Measurements from ENCODE around the gene AUH. TPM values are rescaled to one million over a fixed set of nuclear protein-coding genes. Genes with fewer than 3 reads are reported as not detected.

The AUH gene
- total and polyA plus RNA-seq, 9 of the 15 experiments (the other 6 are each of a cell fraction or from before 2014, with no cell fraction given) = 3.4 to 29.0 (median 10.1) TPM

DNA sequence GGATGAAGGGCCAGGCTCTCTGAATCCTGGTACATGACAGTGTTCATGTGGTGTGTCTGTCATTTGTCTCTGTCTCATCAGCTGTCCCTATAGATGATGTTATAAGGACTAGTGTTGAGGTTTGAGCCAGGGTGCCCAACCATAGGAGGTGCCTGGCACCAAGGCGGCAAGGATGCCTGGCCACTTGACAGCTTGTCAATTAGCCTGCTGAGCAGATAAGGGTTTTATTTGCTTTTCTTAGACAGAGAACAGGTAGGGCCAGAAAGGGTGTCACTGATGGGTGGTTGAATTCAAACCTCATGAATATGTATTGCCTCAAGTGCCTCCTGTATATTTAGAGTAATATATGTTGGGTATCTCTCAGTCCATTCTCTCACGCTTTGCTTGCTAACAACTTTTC lies 30.1 kb upstream of the AUH start:
- intact Hi-C loops (cut with micrococcal nuclease) = no loop called here
- POLR2A ChIA-PET = no interaction called here
- Histone ChIP-seq H3K27me3 (ENCODE audit: control insufficient read depth in 2 of 2, insufficient read depth in 2 of 2, low read length in 2 of 2) (no peaks in the 10 kb centered on the region), H3K9me3 (replicated peaks; ENCODE audit: control insufficient read depth, insufficient read depth, low read depth, low read length) (no peaks in the 10 kb centered on the region), H4K20me1 (replicated peaks; ENCODE audit: control insufficient read depth, insufficient read depth, low read length) (no peaks in the 10 kb centered on the region), H3K79me2 (ENCODE audit: control insufficient read depth, insufficient read depth, low read length) (no peaks in the 10 kb centered on the region), H3K4me3 (no peak overlapping the region), H3K36me3 (ENCODE audit: control insufficient read depth, insufficient read depth, low read length) (no peaks in the 10 kb centered on the region), H3K4me1 (replicated peaks in 1 of 2; ENCODE audit: control insufficient read depth in 2 of 2, insufficient read depth in 2 of 2, low read length in 2 of 2) (no peaks in the 10 kb centered on the region), H3K4me2 (ENCODE audit: insufficient read depth, low read length) (no peak overlapping the region), H3K9me1 (ENCODE audit: control insufficient read depth, insufficient read depth, low read length) (no peaks in the 10 kb centered on the region), H3K27ac (ENCODE audit: extremely low read depth, low read depth, low read length) (no peak overlapping the region), H3K9ac (ENCODE audit: insufficient read depth in 1 of 2, low read depth in 2 of 2, low read length in 2 of 2) (no peak overlapping the region), H2AFZ (ENCODE audit: low read depth, low read length) (no peak overlapping the region)
- ATAC-seq (no peak), FAIRE-seq (no peak), DNase-seq (ENCODE audit: extremely low read depth in 1 of 4, low spot score in 3 of 4) (no peak)
- BruUV-seq (replicated peaks) = no TSS peak
- in situ Hi-C loops (cut with MboI) = no loop called here
- WGBS (ENCODE audit: insufficient coverage, low coverage, missing lambda C conversion rate) = 74% methylated on average over 2 of the region's 2 CpGs
- CTCF ChIA-PET (ENCODE audit: low intra/inter-chr PET ratio) = no interaction called here
- TF ChIP-seq ZNF175 (CRISPR knock-in tag; IDR thresholded peaks at IDR 0.05; ENCODE audit: low read depth) = no peak
- no peak for TF ChIP-seq GATA2 (CRISPR knock-in tag; IDR thresholded peaks at IDR 0.05)
- no peak for TF ChIP-seq PATZ1 (CRISPR knock-in tag; IDR thresholded peaks at IDR 0.05; ENCODE audit: borderline replicate concordance)
- no peak for TF ChIP-seq CCNT2 (IDR thresholded peaks at IDR 0.05; ENCODE audit: borderline replicate concordance, extremely low read depth, insufficient read length, low read depth, low read length)
- TF ChIP-seq, protein P1, sequence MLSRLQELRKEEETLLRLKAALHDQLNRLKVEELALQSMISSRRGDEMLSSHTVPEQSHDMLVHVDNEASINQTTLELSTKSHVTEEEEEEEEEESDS (CRISPR knock-in tag; IDR thresholded peaks at IDR 0.05) = no peak
- no peak for TF ChIP-seq ATF1 (CRISPR knock-in tag; IDR thresholded peaks at IDR 0.05)
- no peak for TF ChIP-seq ATF1 (tag; IDR thresholded peaks at IDR 0.05)
- no peak for TF ChIP-seq ZNF165 (CRISPR knock-in tag; IDR thresholded peaks at IDR 0.05; ENCODE audit: borderline replicate concordance)
- TF ChIP-seq E2F6 (IDR thresholded peaks at IDR 0.05; ENCODE audit: borderline replicate concordance in 1 of 2, extremely low read depth in 1 of 2, insufficient read depth in 1 of 2, insufficient read length in 1 of 2, low read depth in 1 of 2, low read length in 1 of 2, poor library complexity in 1 of 2, severe bottlenecking in 1 of 2) = no peak
- no peak for TF ChIP-seq SMC3 (conservative IDR thresholded peaks at IDR 0.05; ENCODE audit: insufficient read depth, low read depth, low read length)
- no peak for TF ChIP-seq ETV6 (IDR thresholded peaks at IDR 0.05; ENCODE audit: borderline replicate concordance in 1 of 2, low read depth in 2 of 2, low read length in 1 of 2)
- no peak for TF ChIP-seq ETV6 (CRISPR knock-in tag; IDR thresholded peaks at IDR 0.05; ENCODE audit: borderline replicate concordance)
- no peak for TF ChIP-seq ZKSCAN1 (IDR thresholded peaks at IDR 0.05; ENCODE audit: low read depth, low read length)
- TF ChIP-seq, protein P2, sequence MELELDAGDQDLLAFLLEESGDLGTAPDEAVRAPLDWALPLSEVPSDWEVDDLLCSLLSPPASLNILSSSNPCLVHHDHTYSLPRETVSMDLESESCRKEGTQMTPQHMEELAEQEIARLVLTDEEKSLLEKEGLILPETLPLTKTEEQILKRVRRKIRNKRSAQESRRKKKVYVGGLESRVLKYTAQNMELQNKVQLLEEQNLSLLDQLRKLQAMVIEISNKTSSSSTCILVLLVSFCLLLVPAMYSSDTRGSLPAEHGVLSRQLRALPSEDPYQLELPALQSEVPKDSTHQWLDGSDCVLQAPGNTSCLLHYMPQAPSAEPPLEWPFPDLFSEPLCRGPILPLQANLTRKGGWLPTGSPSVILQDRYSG (tag; conservative IDR thresholded peaks at IDR 0.05; ENCODE audit: low read depth) = no peak
- no peak for TF ChIP-seq RBM14 (IDR thresholded peaks at IDR 0.05; ENCODE audit: borderline replicate concordance, insufficient read depth, low read depth, low read length)
- no peak for TF ChIP-seq ZNF507 (tag; conservative IDR thresholded peaks at IDR 0.05)
- TF ChIP-seq FOS (IDR thresholded peaks at IDR 0.05; ENCODE audit: extremely low read depth, insufficient read length) = no peak
- TF ChIP-seq BRD4 (IDR thresholded peaks at IDR 0.05) = no peak
- no peak for TF ChIP-seq TARDBP (IDR thresholded peaks at IDR 0.05)

Measured in K562 (cell line).